Hematopoietic multipotent progenitor cell treated with erythropoietin and hydrocortisone succinate and interleukin-3 and kit ligand, for 17 days (in vitro differentiated cells): ENCODE data around the gene DPEP2NB.
"Not testable (repeated sequence)": the region's sequence is repeated elsewhere in the genome, so short reads cannot be mapped to it uniquely, and the experiment has no call there.

Experiments used
- DNase-seq: peaks from one replicate; pipeline ENCODE4 v3.0.0-alpha.2; 2015; ENCODE audit warnings: low spot score

DPEP2NB gene

GRCh38 chr16:67982011-67982696, 33.6 kb downstream of the DPEP2NB start:
- no peak for DNase-seq

- DNase-seq: no peak
These were observed 35.6 kb downstream of the DPEP2NB start, which contains the start of gene DPEP3 for GRCh38 chr16:67979955-67980678. Gene DPEP3 (minus strand): TSS chr16:67980499. CDS start chr16:67980380, 119 bp downstream.

DNA sequence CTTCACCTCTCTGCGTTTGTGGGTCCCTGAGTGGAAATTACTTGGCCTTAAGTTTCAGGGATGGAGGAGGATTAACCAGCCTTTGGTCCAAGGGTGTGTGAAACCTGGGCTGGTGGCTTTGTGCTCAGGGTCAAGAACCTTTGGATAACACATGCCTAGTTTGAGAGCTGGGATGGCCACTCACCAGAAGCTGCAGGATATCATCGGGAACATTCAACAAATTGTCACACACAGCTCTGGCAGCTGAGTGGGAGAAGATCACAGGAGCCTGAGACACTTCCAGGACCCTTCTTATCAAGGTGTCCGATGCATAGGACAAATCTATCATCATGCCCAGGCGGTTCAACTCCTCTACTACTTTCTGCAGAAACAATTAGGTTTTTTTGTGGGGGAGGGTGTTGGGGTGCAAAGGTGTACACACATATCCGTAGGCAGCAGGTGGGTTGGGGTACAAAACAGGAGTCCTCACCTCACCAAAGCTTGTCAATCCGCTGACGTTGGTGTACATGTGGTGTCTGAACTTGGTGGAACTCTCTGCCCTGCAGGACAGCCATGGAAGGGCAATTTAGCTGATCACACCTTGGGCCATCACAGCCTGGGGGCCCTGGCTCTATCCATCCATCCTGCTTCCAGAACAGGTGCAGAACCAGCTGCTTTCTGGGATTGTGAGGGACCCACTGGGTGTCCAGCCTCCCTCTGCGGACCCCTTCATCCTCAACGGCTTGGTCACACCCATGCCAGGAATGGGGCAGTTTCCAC, 38.1 kb downstream of the DPEP2NB start:
- DNase-seq: no peak

DNA sequence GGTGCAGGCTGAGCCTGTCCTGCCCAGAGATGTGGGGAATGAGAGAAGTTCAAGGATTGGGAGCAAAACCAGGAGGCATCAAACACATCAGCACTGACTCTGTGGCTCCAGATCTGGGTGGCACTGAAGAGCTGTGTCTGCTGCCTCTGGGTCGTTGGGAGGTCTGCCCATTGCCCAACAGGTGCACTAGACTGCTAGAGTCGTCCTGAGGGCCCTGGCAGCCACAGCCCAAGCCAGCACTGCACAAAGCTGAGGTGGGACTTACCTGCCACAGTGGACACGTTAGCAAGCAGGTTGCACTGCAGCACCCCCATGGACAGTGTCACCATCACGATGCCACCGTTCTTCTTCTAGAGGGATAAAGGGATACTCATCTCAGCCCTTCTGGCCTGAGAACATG, 38.7 kb downstream of the DPEP2NB start:
- DNase-seq: no peak

GRCh38 chr16:67976205-67976604, 39.5 kb downstream of the DPEP2NB start:
- DNase-seq: no peak

DNA sequence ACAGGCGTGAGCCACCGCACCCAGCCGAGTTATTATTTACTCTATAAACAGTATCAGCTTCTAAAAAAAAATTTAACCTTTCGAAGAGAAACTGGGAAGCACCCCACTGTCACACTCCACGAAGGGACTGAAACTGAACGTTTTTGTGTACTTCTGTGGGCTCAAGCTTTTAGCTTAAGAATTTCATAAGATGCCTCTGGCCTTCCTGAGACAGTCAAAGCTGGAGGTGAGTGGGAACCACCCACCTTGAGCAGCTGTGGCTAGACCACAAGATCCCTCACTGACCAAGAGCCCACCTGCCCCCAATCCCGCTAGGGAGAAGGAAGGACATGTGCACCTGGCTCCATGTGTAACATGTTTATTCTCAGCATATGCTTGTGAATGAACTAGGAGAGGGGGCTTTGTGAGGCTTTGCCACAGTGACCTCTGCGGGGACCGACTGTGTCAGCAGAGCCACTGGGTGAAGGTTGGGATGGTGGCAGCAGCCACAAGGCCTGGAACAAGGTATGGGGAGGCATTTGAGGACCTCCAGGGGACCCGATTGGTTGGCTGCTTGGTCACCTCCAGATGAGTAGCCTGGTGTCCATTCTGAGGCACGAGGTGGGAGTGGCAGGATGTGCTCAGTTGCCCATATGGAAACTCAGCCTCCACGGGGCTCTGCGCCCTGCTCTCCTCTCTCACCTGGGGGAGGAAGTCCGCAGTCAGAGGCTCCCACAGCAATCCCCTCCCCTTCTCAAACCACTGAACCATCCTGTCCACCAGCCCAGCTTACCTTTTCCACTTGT, 40.2 kb downstream of the DPEP2NB start:
- no peak for DNase-seq

DNA sequence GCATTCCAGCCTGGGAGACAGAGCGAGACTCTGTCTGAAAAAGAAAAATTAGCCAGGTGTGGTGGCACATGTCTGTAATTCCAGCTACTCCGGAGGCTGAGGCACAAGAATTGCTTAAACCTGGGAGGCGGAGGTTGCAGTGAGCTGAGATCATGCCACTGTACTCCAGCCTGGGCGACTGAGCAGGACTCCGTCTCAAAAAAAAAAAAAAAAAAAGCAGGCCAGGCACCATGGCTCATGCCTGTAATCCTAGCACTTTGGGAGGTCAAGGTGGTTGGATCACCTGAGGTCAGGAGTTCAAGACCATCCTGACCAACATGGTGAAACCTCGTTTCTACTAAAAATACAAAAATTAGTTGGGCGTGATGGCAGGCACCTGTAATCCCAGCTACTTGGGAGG, 43.4 kb downstream of the DPEP2NB start:
- DNase-seq: not testable (repeated sequence)

- no peak for DNase-seq
These were observed 44.6 kb downstream of the DPEP2NB start for GRCh38 chr16:67971111-67971510.

DNA sequence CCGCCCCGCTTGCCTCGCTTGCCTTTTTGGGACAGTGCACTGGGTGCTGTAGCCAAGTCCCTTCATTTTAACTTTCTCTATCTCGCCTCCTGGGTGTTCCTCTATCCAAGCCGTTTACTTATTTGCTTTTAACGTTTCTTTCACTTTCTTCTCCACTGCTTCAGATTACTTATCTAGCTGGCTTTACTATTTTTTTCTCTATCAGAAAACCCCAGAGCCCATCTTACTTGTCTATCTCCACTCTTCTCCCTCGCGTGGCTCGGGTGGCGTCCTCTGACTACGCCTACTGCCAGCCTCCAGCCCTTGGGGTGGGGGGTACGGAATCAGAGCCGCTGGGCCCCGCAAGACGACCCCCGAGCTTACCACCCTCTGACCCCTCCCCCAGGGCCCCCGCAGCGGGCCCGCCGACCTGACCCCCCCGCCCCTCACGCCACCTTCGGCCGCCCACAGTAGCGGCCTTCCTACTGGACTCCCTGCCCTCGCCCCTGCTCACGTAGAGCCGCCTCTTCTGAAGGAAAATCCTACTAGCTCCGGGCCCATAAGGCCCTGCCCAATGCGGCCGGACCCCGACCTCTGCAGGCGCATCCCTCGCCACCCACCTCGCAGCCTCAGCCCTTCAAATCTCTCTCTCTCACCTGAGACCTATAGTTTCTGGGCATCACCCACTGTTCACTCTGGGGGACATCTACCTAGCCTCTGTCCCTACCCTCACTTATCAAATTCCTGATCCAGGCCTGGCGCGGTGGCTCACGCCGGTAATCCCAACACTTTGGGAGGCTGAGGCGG, 46.3 kb downstream of the DPEP2NB start:
- DNase-seq: peak; percentile 29

- peak; percentile 67 for DNase-seq
These were observed 47.1 kb downstream of the DPEP2NB start, which contains the start of gene SLC12A4 for GRCh38 chr16:67968400-67969253. Gene SLC12A4 (minus strand): TSS chr16:67968637. CDS start chr16:67968553, 84 bp downstream.

DNA sequence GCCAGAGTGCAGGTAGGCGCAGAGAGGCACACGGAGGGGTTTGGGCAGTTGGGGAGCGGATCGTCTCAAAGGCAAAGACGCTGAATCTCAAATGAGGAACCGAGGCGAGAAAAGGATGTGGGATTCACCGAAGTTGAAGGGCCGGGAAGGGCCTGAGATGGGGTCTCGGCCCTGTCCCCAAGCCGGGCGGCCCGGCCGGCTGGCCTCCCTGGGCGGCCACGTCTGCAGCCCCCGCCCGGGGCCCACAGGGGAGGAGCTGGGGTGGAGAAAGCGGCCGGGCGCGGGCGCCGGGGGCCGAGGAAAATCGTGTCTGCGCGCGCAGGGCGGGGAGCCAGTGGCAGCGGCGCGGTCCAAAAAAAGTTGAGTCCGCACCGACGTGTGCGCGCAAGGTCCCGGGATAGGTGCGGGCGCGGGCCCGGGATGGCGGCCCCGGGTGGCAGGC, 47.7 kb downstream of the DPEP2NB start:
- no peak for DNase-seq

DNA sequence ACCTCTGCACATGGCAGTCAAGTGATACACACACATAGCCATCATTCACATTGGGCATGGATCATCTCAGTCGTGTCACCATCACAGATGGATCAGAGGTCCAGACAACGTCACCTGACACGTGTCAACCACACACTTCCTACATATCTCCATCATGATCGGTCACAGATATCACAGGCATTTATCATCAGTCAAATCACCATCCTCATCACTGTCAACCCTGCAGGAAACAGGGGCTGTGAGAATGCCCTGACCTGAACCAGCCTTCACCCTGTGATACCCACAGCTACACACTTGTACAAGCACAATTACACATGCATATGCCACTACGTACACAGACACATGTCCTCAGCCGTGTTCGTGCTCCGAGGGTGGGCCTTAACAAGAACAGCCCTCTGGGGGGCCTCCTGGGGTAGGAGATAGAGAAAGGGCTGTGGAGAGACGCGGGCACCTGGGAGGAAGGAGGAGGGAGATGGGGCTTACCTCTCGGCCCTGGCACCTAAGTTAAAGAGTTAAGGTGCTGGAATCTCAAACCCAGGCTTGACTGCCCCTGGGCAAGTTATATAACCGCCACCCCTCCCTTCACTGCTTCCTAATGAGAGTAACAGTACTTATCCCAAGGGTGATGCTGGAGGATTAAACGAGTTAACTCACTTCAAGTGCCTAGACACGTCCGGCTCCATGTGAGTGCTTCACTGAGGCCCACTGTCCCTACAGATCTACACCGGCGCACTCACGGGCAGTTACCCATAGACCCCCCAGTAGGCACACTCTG, 48.3 kb downstream of the DPEP2NB start:
- DNase-seq: no peak

GRCh38 chr16:67966549-67967182, 49.0 kb downstream of the DPEP2NB start:
- DNase-seq: no peak

GRCh38 chr16:67965668-67966548, 49.8 kb downstream of the DPEP2NB start:
- no peak for DNase-seq

GRCh38 chr16:67964477-67965131, 51.1 kb downstream of the DPEP2NB start:
- DNase-seq: no peak

DNA sequence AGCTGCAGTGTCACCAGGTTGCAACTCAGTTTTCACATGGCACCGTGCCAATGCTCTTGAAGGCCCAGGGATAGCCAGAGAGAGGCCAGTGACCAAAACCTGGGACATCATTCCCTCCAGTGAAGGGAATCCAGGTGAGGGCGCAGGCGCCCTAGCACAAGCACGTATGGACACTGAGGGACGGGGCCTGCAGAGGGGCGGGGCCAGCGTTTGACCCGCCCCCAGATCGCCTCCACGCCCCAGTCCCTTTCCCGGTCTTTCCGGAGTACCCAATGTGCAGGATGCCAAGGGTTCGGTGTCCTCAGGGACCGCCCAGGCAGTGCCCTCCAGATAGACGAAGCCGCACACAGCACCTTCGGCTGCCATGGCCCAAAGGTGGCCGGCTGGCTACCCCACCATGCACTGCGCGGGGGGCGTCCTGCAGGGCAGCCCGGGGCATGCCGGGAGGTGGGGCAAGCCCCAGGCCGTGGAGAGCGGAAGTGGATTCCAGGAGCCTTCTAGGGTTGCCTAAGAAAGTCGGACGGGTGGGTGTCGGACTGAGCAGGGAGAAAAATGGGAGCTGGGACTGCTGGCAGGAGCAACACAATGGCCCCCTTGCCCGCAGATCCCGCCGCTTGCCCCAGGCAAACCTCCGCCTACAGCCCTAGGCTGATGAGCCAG, 51.9 kb downstream of the DPEP2NB start:
- no peak for DNase-seq
